Naive thymus-derived CD4-positive, alpha-beta T cell (primary cell): ENCODE data around the gene SHC1. TPM values are rescaled to one million over a fixed set of nuclear protein-coding genes. Genes with fewer than 3 reads are reported as not detected.
A peak's percentile ranks its signal among the peaks of the same experiment; 100 is the strongest.

Experiments used
- ATAC-seq: fragments of 150-1000 bp; cut with Tn5 transposase; 2 replicates; pipeline ENCODE4 v1.10.0; 2021; ENCODE audit warnings: mild to moderate bottlenecking, moderate library complexity
- CTCF ChIA-PET: fragments of 350-600 bp; sonication (Branson Sonifier 250); formaldehyde crosslinking; loops from one replicate; lab custom pipeline; 2021; ENCODE audit warnings: antibody characterized with exemption; lab: Charles Lee
- POLR2A ChIA-PET: fragments of 350-600 bp; sonication (Branson Sonifier 250); formaldehyde crosslinking; loops from one replicate; lab custom pipeline; 2021; ENCODE audit warnings: antibody characterized with exemption, inconsistent platforms; lab: Charles Lee
- DNase-seq, 9 donors: peaks; one replicate each; pipeline versions ENCODE4 v3.0.0 to v3.0.0-alpha.2; 2020 to 2022; ENCODE audit warnings: mixed read lengths in 1 of 9
- H3K27ac ChIP-seq: one replicate; pipeline ENCODE4 v1.7.0; 2013; ENCODE audit warnings: mild to moderate bottlenecking, low read depth, low read length, moderate library complexity
- H3K27me3 ChIP-seq, 2 donors: one replicate each; pipeline ENCODE4 v1.7.0; 2013; ENCODE audit warnings: low read length in 2 of 2, mild to moderate bottlenecking in 2 of 2, moderate library complexity in 2 of 2; ENCODE audit not compliant: control insufficient read depth in 2 of 2, insufficient read depth in 2 of 2
- H3K36me3 ChIP-seq, 3 experiments: 1 replicate in 2 of 3; 2 replicates in 1 of 3; pipeline ENCODE4 v1.7.0; 2013; ENCODE audit warnings: low read length in 3 of 3, mild to moderate bottlenecking in 3 of 3, moderate library complexity in 1 of 3; ENCODE audit not compliant: insufficient read depth in 3 of 3, control insufficient read depth in 2 of 3
- H3K4me1 ChIP-seq, 2 donors: one replicate each; pipeline ENCODE4 v1.7.0; 2013; ENCODE audit warnings: low read length in 2 of 2, mild to moderate bottlenecking in 2 of 2, moderate library complexity in 1 of 2; ENCODE audit not compliant: control insufficient read depth in 2 of 2, insufficient read depth in 2 of 2
- H3K4me3 ChIP-seq: 2 replicates; pipeline ENCODE4 v1.7.0; 2013; ENCODE audit warnings: mild to moderate bottlenecking, low read length
- H3K9me3 ChIP-seq, 3 experiments: 1 replicate in 2 of 3; 2 replicates in 1 of 3; pipeline ENCODE4 v1.7.0; 2013; ENCODE audit warnings: low read length in 3 of 3; ENCODE audit not compliant: control insufficient read depth in 2 of 3
- H3K27ac Mint-ChIP-seq, 9 donors: one replicate each; pipeline ENCODE4 v1.8.0; 2020 to 2022; ENCODE audit warnings: mixed read lengths in 9 of 9, mild to moderate bottlenecking in 8 of 9, moderate library complexity in 5 of 9, inconsistent platforms in 2 of 9
- H3K27me3 Mint-ChIP-seq, 5 donors: one replicate each; pipeline ENCODE4 v1.8.0; 2021 to 2022; ENCODE audit warnings: mixed read lengths in 5 of 5, mild to moderate bottlenecking in 1 of 5
- H3K36me3 Mint-ChIP-seq, 5 donors: one replicate each; pipeline ENCODE4 v1.8.0; 2020 to 2022; ENCODE audit warnings: mixed read lengths in 5 of 5, mild to moderate bottlenecking in 3 of 5, inconsistent platforms in 1 of 5
- H3K4me1 Mint-ChIP-seq, 7 donors: one replicate each; pipeline ENCODE4 v1.8.0; 2020 to 2022; ENCODE audit warnings: mixed read lengths in 7 of 7, mild to moderate bottlenecking in 3 of 7, inconsistent platforms in 1 of 7
- H3K4me3 Mint-ChIP-seq, 10 donors: one replicate each; pipeline ENCODE4 v1.8.0; 2020 to 2022; ENCODE audit warnings: mild to moderate bottlenecking in 10 of 10, mixed read lengths in 10 of 10, moderate library complexity in 6 of 10, inconsistent platforms in 2 of 10
- H3K9me3 Mint-ChIP-seq, 11 donors: one replicate each; pipeline ENCODE4 v1.8.0; 2020 to 2022; ENCODE audit warnings: mixed read lengths in 11 of 11, mild to moderate bottlenecking in 4 of 11, inconsistent platforms in 1 of 11, moderate library complexity in 1 of 11
- intact Hi-C, 2 donors: fragments of 100-400 bp; cut with micrococcal nuclease; formaldehyde crosslinking; loops; one replicate each; pipeline ENCODE4 v1.15.1; 2023
- polyA plus RNA-seq, 2 donors: library from polyadenylated mRNA; unstranded; fragments of 300-500 nt; fragmentation: Illumina TruSeq; gene quantifications; one replicate each; pipeline ENCODE4 v1.2.3, GENCODE V29; 2021
- total RNA-seq, 6 experiments: library from RNA in 5 of 6; stranded (reverse) in 5 of 6; gene quantifications; 1 replicate in 5 of 6; 2 replicates in 1 of 6; pipeline ENCODE4 v1.2.3 and lab custom pipeline; 2021 to 2026

The SHC1 gene
- total and polyA plus RNA-seq, 7 experiments from 2014 or later, result 29.6 to 76.9 (median 73.2) TPM

GRCh38 chr1:155017041-155017945 lies 46.7 kb upstream of the SHC1 start:
- peak overlapping the region; percentile 51 to 84 (median 70) for H3K4me3 Mint-ChIP-seq
- intact Hi-C loops, result loop anchor here (1.0 to 5.0 kb wide), 16 partner anchors 11 to 538 kb away; partner anchors contain the start of genes FLAD1 (in 2 of the 2), PYGO2 (in 2 of the 2), ADAM15 (in 1 of the 2) and ADAR (in 1 of the 2)
- Histone ChIP-seq H3K4me1 (peaks cover 38 to 65% of the 10 kb centered on the region in 2 donors), H3K4me3 (peak overlapping the region; percentile 50), H3K27me3 (no peaks in the 10 kb centered on the region), H3K27ac (peak overlapping the region; percentile 83), H3K9me3 (no peaks in the 10 kb centered on the region), H3K36me3 (peaks cover 0 to 26% (median 0%) of the 10 kb centered on the region in 3 experiments)
- peak overlapping the region; percentile 38 to 98 (median 94) for H3K27ac Mint-ChIP-seq
- ATAC-seq (peak; percentile 98), DNase-seq (peak; percentile 85 to 93 (median 89))
- CTCF ChIA-PET, result interaction anchor here (0.6 to 13.9 kb wide), 21 partner anchors 8 to 458 kb away, joined by 3 to 291 read pairs (median 4); partner anchors contain the start of genes ADAM15, CKS1B, FLAD1 and LENEP
- peaks cover 0 to 33% (median 4%) of the 10 kb centered on the region in 5 donors for H3K36me3 Mint-ChIP-seq
- POLR2A ChIA-PET, result interaction anchor here (0.8 to 13.8 kb wide), 15 partner anchors 16 to 458 kb away, joined by 3 to 270 read pairs (median 6); partner anchors contain the start of genes FLAD1, LENEP, PBXIP1 and PMVK
- H3K27me3 Mint-ChIP-seq, result no peaks in the 10 kb centered on the region
- peaks cover 0 to 3% (median 0%) of the 10 kb centered on the region in 11 donors for H3K9me3 Mint-ChIP-seq
- peaks cover 38 to 83% (median 71%) of the 10 kb centered on the region in 7 donors for H3K4me1 Mint-ChIP-seq

GRCh38 chr1:155016231-155016831 lies 45.8 kb upstream of the SHC1 start:
- Mint-ChIP-seq H3K36me3 (peaks cover 0 to 34% (median 4%) of the 10 kb centered on the region in 5 donors), H3K9me3 (peaks cover 0 to 2% (median 0%) of the 10 kb centered on the region in 11 donors), H3K27me3 (no peaks in the 10 kb centered on the region), H3K27ac (peak overlapping the region; percentile 82 to 98 (median 94)), H3K4me1 (peaks cover 38 to 80% (median 69%) of the 10 kb centered on the region in 7 donors), H3K4me3 (peak overlapping the region; percentile 66 to 85 (median 74))
- H3K27me3 ChIP-seq, result no peaks in the 10 kb centered on the region
- H3K36me3 ChIP-seq, result peaks cover 0 to 26% (median 0%) of the 10 kb centered on the region in 3 experiments
- intact Hi-C loops, result loop anchor here in 1 of 2 donors (2.0 to 5.0 kb wide), 3 partner anchors 34 to 409 kb away; partner anchors contain the start of genes ADAM15, ADAR and FLAD1
- ChIA-PET POLR2A (interaction anchor here (0.6 to 13.8 kb wide), 13 partner anchors 16 to 236 kb away, joined by 3 to 270 read pairs (median 10); partner anchors contain the start of genes FLAD1, LENEP, PBXIP1 and PMVK), CTCF (interaction anchor here (0.7 to 13.9 kb wide), 19 partner anchors 9 to 457 kb away, joined by 3 to 291 read pairs (median 7); partner anchors contain the start of genes CKS1B, FLAD1, LENEP and PBXIP1)
- H3K4me1 ChIP-seq, result peaks cover 38 to 75% of the 10 kb centered on the region in 2 donors
- H3K9me3 ChIP-seq, result no peaks in the 10 kb centered on the region
- H3K4me3 ChIP-seq, result peak overlapping the region; percentile 50
- H3K27ac ChIP-seq, result peak overlapping the region; percentile 83
- peak in 1 of 9 donors; percentile 41 for DNase-seq
- ATAC-seq, result no peak

GRCh38 chr1:155015527-155016230 lies 45.1 kb upstream of the SHC1 start:
- ChIA-PET CTCF (interaction anchor here (0.7 to 13.9 kb wide), 15 partner anchors 8 to 456 kb away, joined by 3 to 291 read pairs (median 8); partner anchors contain the start of genes CKS1B, LENEP, PBXIP1 and PMVK), POLR2A (interaction anchor here (0.6 to 13.8 kb wide), 11 partner anchors 15 to 236 kb away, joined by 3 to 270 read pairs (median 18); partner anchors contain the start of genes CKS1B, FLAD1, LENEP and PBXIP1)
- H3K4me1 Mint-ChIP-seq, result peaks cover 42 to 83% (median 72%) of the 10 kb centered on the region in 7 donors
- H3K27me3 Mint-ChIP-seq, result no peaks in the 10 kb centered on the region
- peak overlapping the region; percentile 82 to 98 (median 94) for H3K27ac Mint-ChIP-seq
- H3K4me3 ChIP-seq, result no peak overlapping the region
- peaks cover 43 to 78% of the 10 kb centered on the region in 2 donors for H3K4me1 ChIP-seq
- peak overlapping the region; percentile 66 to 85 (median 74) for H3K4me3 Mint-ChIP-seq
- H3K9me3 ChIP-seq, result no peaks in the 10 kb centered on the region
- peaks cover 0 to 30% (median 0%) of the 10 kb centered on the region in 3 experiments for H3K36me3 ChIP-seq
- peak overlapping the region; percentile 83 for H3K27ac ChIP-seq
- H3K36me3 Mint-ChIP-seq, result peaks cover 0 to 34% (median 4%) of the 10 kb centered on the region in 5 donors
- DNase-seq (no peak), ATAC-seq (no peak)
- peaks cover 0 to 2% (median 0%) of the 10 kb centered on the region in 11 donors for H3K9me3 Mint-ChIP-seq
- intact Hi-C loops, result loop anchor here in 1 of 2 donors (2.0 to 5.0 kb wide), 3 partner anchors 33 to 408 kb away; partner anchors contain the start of genes ADAM15, ADAR and FLAD1
- H3K27me3 ChIP-seq, result no peaks in the 10 kb centered on the region

- Histone ChIP-seq H3K36me3 (peaks cover 0 to 30% (median 0%) of the 10 kb centered on the region in 3 experiments), H3K4me3 (no peak overlapping the region), H3K27me3 (no peaks in the 10 kb centered on the region), H3K4me1 (peaks cover 51 to 78% of the 10 kb centered on the region in 2 donors), H3K27ac (peak overlapping the region; percentile 83), H3K9me3 (no peaks in the 10 kb centered on the region)
- Mint-ChIP-seq H3K9me3 (no peaks in the 10 kb centered on the region), H3K27me3 (no peaks in the 10 kb centered on the region), H3K36me3 (peaks cover 0 to 40% (median 4%) of the 10 kb centered on the region in 5 donors), H3K27ac (peak overlapping the region in 7 of 9 donors; percentile 93 to 98 (median 95)), H3K4me1 (peaks cover 41 to 81% (median 75%) of the 10 kb centered on the region in 7 donors), H3K4me3 (peak overlapping the region in 8 of 10 donors; percentile 76 to 99 (median 90))
- ChIA-PET CTCF (interaction anchor here (0.6 to 13.9 kb wide), 11 partner anchors 17 to 345 kb away, joined by 3 to 291 read pairs (median 5); partner anchors contain the start of genes CKS1B, LENEP, PBXIP1 and PMVK), POLR2A (interaction anchor here (0.9 to 13.8 kb wide), 9 partner anchors 14 to 61 kb away, joined by 3 to 270 read pairs (median 28); partner anchors contain the start of genes CKS1B, FLAD1, LENEP and PBXIP1)
- DNase-seq (no peak), ATAC-seq (no peak)
- intact Hi-C loops, result loop anchor here in 1 of 2 donors (5.0 kb wide), 2 partner anchors 37 to 408 kb away; partner anchors contain the start of genes ADAM15 and ADAR
Measured at GRCh38 chr1:155014709-155015508, 44.4 kb upstream of the SHC1 start.
